ENCODE data around the gene ARPC2.

GRCh38 chr2:218226903-218227302 is 9.9 kb downstream of the ARPC2 start:
- TF ChIP-seq TAF1 (IDR thresholded peaks at IDR 0.05; ENCODE audit: low read depth): no peak
- TF ChIP-seq CTCF (IDR thresholded peaks at IDR 0.05; ENCODE audit: poor library complexity, severe bottlenecking): no peak
- no peak for TF ChIP-seq EZH2 (IDR thresholded peaks at IDR 0.05; ENCODE audit: borderline replicate concordance, insufficient read depth, low read length, poor library complexity, severe bottlenecking)
- TF ChIP-seq POLR2AphosphoS5 (IDR thresholded peaks at IDR 0.05): no peak
- TF ChIP-seq SMC3 (conservative IDR thresholded peaks at IDR 0.05; ENCODE audit: poor library complexity): no peak
